GM12873 (cell line): ENCODE results near the gene ADGRF1.
A peak's percentile ranks its signal among the peaks of the same experiment; 100 is the strongest.

Source experiments
- TF ChIP-seq, protein P1 (sequence below): IDR thresholded peaks from 2 replicates; pipeline ENCODE4 v1.5.1; 2012; ENCODE audit warnings: low read depth, mild to moderate bottlenecking, moderate library complexity, low read length, control low read depth; ENCODE audit not compliant: insufficient read depth; ENCODE audit errors: missing control alignments

ADGRF1 gene

DNA sequence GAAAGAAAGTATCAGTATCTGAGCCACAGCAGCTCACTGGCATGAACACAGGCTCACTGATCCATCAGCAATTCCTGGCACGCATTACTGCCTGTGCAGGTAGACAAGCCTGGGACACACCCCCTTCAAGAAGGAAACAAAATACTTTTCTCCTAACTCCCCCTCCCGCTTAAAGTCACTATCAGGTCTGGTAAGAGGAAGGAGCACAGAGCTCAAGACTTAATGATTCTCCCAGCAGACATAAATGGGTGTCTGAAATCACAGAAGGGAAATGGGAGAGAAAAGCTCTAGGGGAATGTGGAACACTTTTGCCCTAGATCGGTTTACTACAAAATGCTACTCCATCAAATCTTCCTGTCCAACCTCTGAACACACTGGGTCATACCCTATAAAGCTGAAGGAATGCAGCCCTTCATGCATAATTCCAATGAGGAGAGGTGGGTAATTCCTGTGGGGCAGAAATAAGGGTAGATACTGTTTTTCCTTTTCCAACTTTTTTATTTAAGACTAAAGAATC is at the start of gene ADGRF1:
ADGRF1 (minus strand) TSS at position 58 of the 517 bp plus-strand sequence. CDS start 13,271 bp downstream, outside the sequence.
- TF ChIP-seq, protein P1, sequence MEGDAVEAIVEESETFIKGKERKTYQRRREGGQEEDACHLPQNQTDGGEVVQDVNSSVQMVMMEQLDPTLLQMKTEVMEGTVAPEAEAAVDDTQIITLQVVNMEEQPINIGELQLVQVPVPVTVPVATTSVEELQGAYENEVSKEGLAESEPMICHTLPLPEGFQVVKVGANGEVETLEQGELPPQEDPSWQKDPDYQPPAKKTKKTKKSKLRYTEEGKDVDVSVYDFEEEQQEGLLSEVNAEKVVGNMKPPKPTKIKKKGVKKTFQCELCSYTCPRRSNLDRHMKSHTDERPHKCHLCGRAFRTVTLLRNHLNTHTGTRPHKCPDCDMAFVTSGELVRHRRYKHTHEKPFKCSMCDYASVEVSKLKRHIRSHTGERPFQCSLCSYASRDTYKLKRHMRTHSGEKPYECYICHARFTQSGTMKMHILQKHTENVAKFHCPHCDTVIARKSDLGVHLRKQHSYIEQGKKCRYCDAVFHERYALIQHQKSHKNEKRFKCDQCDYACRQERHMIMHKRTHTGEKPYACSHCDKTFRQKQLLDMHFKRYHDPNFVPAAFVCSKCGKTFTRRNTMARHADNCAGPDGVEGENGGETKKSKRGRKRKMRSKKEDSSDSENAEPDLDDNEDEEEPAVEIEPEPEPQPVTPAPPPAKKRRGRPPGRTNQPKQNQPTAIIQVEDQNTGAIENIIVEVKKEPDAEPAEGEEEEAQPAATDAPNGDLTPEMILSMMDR, result no peak

DNA sequence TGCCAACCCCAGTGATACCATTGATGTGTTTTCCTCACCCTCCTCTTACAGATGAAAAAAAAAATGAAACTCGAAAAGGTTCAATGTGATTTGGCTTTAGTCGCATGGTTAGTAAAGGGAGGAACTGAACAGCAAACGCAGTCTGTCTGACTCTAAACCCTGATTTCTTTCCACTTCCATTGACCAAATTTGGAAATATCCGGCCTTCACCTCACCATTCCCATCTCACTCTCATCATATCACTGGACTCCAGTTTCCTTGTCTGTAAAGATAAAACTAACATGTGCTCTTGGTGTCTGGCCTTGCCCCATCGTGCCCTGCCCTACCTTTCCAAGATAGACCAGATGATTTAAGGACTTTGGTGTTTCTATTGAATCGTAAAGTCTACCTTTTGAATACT is 48.7 kb upstream of the ADGRF1 start:
- TF ChIP-seq, protein P1, result no peak

DNA sequence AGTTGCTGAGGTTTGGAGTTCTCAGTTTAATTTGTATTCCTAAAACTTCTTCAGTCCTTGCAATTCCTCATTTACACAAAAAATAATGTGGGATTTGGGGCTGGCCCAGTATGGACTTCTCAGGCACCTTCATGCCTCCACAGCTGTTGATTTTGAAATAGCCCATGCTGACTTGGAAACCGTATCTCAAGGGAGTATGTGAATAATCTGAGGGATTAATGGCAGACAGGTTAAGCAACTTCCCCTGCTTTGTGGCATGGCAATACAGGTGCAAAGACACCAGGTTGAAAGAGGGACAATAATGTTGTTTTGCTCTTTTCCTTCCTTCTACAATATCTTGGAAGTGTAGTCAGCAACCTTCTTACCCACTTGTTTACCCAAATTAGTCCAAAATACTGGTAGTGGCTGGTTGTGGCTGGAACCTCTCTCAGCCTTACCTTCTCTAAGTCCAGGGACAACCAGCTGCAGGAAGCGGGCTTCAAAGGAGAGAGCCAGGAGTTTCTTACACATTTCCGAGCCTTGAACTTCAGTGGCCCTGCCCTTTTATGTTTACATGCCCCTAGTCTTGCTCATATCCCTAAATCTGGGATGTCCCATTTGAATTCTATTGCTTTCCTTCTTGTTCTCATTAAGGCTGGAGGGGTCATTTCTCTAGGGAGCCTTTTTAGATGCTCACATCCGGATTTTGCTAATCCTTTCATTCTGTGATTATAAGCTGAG is 44.1 kb upstream of the ADGRF1 start:
- TF ChIP-seq, protein P1, result no peak

DNA sequence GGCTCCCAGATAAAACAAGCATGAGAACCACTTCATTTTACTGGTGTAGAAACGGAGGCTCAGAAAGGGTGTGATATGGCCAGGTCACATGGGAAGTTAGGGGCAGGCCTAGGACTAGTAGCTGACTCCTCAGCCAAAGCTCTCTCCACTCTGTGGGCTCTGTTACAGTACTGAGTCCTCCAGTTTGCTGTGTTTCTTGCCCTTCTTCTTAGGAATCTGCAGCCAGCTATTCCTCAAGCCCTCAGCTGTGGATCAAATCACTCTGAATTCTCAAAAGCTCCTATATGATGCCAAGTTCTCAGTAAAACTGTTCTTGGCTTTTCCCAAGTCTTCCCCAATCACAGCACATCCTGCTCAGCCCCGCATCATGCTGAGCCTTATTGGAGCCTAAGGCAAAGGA is 42.5 kb upstream of the ADGRF1 start:
- TF ChIP-seq, protein P1, result no peak

DNA sequence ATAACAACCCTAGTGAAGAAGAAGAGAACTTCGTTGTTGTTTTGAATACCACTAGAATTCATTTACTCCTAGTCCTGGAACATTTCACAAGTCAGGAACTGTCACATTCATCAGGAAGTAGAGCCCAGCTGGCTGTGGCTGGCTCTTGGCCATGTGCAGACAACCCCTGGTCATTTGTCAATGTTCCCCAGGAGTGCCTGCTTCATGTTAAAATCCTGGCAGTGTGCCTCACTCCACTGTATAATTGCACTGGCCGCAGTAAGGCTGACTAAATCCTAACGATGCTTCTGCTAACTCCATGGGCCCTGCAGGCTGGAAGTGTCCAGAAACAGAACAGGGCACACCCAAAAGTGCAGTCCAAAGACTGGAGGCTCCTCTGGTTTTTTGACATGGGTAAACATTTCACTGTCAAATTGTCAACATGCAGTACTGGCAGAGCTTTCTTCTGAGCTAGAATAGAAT is 41.5 kb upstream of the ADGRF1 start:
- TF ChIP-seq, protein P1, result no peak

DNA sequence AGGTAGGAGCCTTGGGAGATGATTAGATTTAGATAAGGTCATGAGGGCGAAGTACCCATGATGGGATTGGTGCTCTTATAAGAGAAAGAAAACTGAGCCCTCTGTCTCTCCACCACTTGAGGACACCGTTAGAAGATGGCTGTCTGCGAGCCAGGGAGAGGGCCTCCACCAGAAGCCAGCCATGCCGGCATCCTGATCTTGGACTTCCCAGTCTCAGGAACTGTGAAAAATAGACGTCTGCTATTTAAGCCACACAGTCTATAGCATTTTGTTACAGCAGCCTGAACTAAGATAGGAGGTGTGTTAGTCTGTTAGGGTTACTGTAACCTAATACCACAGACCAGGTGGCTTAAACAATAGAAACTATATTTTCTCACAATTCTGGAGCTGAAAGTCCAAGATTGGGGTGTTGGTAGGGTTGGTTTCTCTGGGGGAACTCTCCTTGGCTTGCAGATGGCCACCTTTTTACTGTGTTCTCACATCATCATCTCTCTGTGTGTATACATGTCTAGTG is 38.0 kb upstream of the ADGRF1 start:
- TF ChIP-seq, protein P1, result no peak

DNA sequence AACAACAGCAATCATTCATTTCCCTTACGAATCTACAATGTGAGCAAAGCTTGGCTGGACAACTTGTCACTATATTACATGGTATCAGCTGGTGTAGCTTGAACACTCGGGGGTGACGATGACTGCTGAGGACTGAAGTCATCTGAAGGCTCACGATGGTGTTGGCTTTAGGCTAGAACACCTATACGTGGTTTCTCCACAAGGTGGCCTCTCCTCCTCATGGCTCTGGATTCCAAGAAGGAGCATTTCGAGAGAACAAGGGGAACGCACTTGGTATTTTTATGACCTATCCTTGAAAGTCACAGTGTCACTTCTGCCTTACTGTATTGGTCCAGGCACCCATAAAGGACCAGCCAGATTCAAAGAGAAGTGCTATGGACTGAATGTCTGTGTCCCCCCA is 37.5 kb upstream of the ADGRF1 start:
- TF ChIP-seq, protein P1, result peak; percentile 36
